Right atrium auricular region (tissue), 2 donors: ENCODE results near the gene SOD1. TPM values are rescaled to one million over a fixed set of nuclear protein-coding genes. Genes with fewer than 3 reads are reported as not detected.
"Not testable (repeated sequence)": the region's sequence is repeated elsewhere in the genome, so short reads cannot be mapped to it uniquely, and the experiment has no call there.

Experiments
- DNase-seq: peaks from one replicate; pipeline ENCODE4 v3.0.0-alpha.2; 2019; ENCODE audit warnings: low spot score
- H3K27ac ChIP-seq, 2 donors: fragments of 200-600 bp; sonication (generic); 1 replicate in 1 of 2; 2 replicates in 1 of 2; pipeline ENCODE4 v1.5.1; 2016 to 2019
- H3K27me3 ChIP-seq, 2 donors: fragments of 200-600 bp; sonication (generic); one replicate each; pipeline versions ENCODE4 v1.5.1 to v1.6.0; 2017 to 2019
- H3K36me3 ChIP-seq: fragments of 200-600 bp; sonication (generic); one replicate; pipeline ENCODE4 v1.5.1; 2016
- H3K4me1 ChIP-seq, 2 donors: fragments of 200-600 bp; sonication (generic); one replicate each; pipeline versions ENCODE4 v1.5.1 to v1.6.0; 2017 to 2019
- H3K4me3 ChIP-seq, 2 donors: fragments of 200-600 bp; sonication (generic); 1 replicate in 1 of 2; 2 replicates in 1 of 2; pipeline ENCODE4 v1.5.1; 2017 to 2019; ENCODE audit warnings: mild to moderate bottlenecking in 1 of 2, moderate library complexity in 1 of 2
- H3K9me3 ChIP-seq, 2 donors: fragments of 200-600 bp; sonication (generic); one replicate each; pipeline ENCODE4 v1.5.1; 2019
- CTCF ChIP-seq, 2 donors: fragments of 200-600 bp; sonication (generic); IDR thresholded peaks; one replicate each; pipeline ENCODE4 v1.5.1; 2019; ENCODE audit warnings: antibody characterized with exemption in 2 of 2
- total RNA-seq, 2 donors: library from RNA; depleted of rRNA; stranded (reverse); fragments of >200 nt; gene quantifications; one replicate each; pipeline ENCODE4 v1.1.0, GENCODE V29; 2016

The SOD1 gene
- total RNA-seq, 2 donors from 2014 or later = 321 to 332 TPM

- no peak for DNase-seq
- Histone ChIP-seq H3K9me3 (no peaks in the 10 kb centered on the region), H3K27me3 (no peaks in the 10 kb centered on the region), H3K4me3 (no peak overlapping the region), H3K27ac (no peak overlapping the region), H3K4me1 (peaks cover 0 to 48% of the 10 kb centered on the region in 2 donors), H3K36me3 (peaks cover 60% of the 10 kb centered on the region)
- no peak for TF ChIP-seq CTCF (IDR thresholded peaks at IDR 0.05)
Observed at GRCh38 chr21:31665397-31665796, 5.9 kb downstream of the SOD1 start.

- not testable (repeated sequence) for H3K27ac ChIP-seq, H3K4me3 ChIP-seq, H3K27me3 ChIP-seq, DNase-seq, H3K9me3 ChIP-seq
- Histone ChIP-seq H3K4me1 (peaks cover 0 to 43% of the 10 kb centered on the region in 2 donors), H3K36me3 (peaks cover 60% of the 10 kb centered on the region)
Observed at GRCh38 chr21:31665869-31666268, 6.4 kb downstream of the SOD1 start.

- no peaks in the 10 kb centered on the region for H3K9me3 ChIP-seq
- no peak for DNase-seq
- no peaks in the 10 kb centered on the region for H3K27me3 ChIP-seq
- peaks cover 67% of the 10 kb centered on the region for H3K36me3 ChIP-seq
- peaks cover 0 to 36% of the 10 kb centered on the region in 2 donors for H3K4me1 ChIP-seq
- no peak for TF ChIP-seq CTCF (IDR thresholded peaks at IDR 0.05)
- no peak overlapping the region for H3K4me3 ChIP-seq
- no peak overlapping the region for H3K27ac ChIP-seq
Observed at GRCh38 chr21:31666445-31667010, 7.0 kb downstream of the SOD1 start.

GRCh38 chr21:31667132-31667531 lies 7.6 kb downstream of the SOD1 start:
- no peak for TF ChIP-seq CTCF (IDR thresholded peaks at IDR 0.05)
- H3K9me3 ChIP-seq = no peaks in the 10 kb centered on the region
- no peaks in the 10 kb centered on the region for H3K27me3 ChIP-seq
- no peak overlapping the region for H3K4me3 ChIP-seq
- H3K4me1 ChIP-seq = peaks cover 0 to 30% of the 10 kb centered on the region in 2 donors
- no peak overlapping the region for H3K27ac ChIP-seq
- peaks cover 73% of the 10 kb centered on the region for H3K36me3 ChIP-seq
- no peak for DNase-seq

- Histone ChIP-seq H3K4me3 (no peak overlapping the region), H3K27me3 (no peaks in the 10 kb centered on the region), H3K4me1 (peaks cover 0 to 25% of the 10 kb centered on the region in 2 donors), H3K36me3 (peaks cover 74% of the 10 kb centered on the region), H3K9me3 (no peaks in the 10 kb centered on the region), H3K27ac (no peak overlapping the region)
- no peak for TF ChIP-seq CTCF (IDR thresholded peaks at IDR 0.05)
- DNase-seq = no peak
Observed at GRCh38 chr21:31667639-31668038, 8.1 kb downstream of the SOD1 start.

GRCh38 chr21:31668651-31669491 lies 9.4 kb downstream of the SOD1 start:
- Histone ChIP-seq H3K4me3 (no peak overlapping the region), H3K27ac (no peak overlapping the region), H3K27me3 (no peaks in the 10 kb centered on the region), H3K4me1 (peaks cover 0 to 15% of the 10 kb centered on the region in 2 donors), H3K9me3 (no peaks in the 10 kb centered on the region), H3K36me3 (peaks cover 69% of the 10 kb centered on the region)
- no peak for DNase-seq
- TF ChIP-seq CTCF (IDR thresholded peaks at IDR 0.05) = no peak
